HG03378 (cell line): ENCODE data around the gene ELL.

Experiments used
- ATAC-seq: cut with Tn5 transposase; IDR thresholded peaks from one replicate; pipeline ENCODE4 v1.9.1; 2021; ENCODE audit warnings: mild to moderate bottlenecking, moderate library complexity; ENCODE audit not compliant: unreplicated experiment

The ELL gene

DNA sequence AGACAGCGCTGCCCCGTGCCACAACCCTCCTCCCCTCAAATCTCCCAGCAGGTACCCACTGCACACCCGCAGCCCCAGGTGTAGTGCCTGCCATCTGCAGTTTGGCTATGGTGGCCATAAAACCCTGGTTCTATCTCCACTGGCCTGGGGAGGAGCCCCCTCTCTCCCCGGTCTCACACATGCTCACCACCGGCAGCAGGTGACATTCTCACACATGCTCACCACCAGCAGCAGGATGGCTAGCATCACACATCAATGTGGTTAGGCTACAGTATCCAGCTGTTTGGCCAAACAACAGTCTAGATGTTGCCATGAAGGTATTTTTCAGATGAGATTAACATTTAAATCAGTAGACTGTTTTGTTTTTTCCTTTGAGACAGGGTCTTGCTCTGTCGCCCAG lies 31.1 kb downstream of the ELL start:
- ATAC-seq = no peak

DNA sequence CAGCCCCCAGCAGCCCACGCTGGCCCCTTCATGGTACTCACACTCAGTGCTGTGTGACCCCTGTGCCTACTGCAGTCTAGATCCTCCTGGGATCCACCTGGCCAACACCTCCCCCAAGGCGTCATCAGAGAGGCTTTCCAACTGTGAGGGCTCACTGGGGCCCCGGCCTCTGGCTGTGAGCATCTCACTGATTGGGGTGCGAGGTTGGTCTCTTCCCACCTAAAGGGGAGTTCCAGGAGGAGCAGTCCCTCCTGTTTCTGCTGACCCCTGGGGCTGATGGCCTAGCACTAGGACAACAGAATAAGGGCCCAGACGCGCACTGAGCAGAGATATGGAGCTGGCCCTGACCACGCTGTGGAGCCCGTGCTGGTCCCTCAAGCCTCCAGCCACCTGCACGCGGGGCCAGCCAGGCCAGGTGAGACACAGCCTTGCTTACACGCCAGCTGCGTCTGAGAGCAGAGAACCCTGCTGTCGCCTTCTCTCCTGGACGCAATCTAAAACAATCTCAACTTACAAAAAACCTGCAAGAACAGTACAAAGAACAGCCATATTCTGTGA lies 32.2 kb downstream of the ELL start:
- no peak for ATAC-seq

DNA sequence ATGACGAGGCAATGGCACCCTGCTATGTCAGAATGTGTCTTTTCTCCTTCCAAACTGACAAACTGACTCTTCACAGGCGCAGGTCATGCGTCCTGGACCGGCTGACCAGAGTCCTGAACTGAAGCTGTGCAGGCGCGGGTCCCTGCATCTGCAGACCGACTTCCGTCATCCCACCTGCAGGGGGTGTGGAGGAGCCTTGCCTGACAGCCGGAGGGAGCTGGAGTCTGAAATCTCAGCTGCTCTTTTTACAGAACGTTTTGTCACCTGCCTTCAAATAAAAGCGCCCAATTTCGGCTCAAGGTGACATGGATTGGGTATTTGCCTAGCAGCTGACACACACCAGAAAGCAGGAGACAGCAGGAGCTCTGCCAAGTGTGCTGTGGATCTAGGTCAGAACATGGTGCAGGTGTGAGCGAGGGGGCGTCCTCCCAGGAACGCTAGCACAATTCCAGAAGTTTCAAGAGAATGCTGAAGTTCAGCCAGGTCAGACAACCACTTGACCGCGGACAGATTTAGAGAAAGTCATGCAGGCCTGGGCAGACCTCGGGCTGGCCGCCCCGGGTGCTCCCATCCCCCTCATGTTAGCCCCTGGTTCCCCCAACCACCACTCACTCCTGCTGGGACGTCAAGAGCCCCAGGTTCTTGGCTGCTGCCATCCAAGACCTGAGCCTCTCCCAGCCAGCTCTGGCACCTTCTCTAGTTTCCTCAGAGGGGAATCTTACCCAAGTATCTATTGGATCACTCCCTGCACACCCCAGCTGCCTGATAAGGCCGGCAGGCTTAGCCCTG lies 32.8 kb downstream of the ELL start:
- ATAC-seq = no peak

DNA sequence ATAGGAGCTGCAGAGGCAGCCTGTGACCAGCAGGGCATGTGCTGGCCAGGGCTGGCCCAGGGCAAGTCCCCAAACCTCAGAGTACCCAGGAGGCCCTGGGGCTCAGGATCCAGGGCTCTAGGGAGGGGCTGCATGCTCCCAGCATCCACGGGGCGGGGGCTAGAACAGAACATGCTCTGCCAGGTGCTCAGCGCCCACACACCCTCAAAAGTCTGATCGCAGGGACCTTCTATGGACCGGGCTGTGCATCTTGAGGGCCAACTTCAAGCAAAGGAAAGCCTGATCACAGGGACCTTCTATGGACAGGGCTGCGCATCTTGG lies 33.5 kb downstream of the ELL start:
- ATAC-seq = no peak

DNA sequence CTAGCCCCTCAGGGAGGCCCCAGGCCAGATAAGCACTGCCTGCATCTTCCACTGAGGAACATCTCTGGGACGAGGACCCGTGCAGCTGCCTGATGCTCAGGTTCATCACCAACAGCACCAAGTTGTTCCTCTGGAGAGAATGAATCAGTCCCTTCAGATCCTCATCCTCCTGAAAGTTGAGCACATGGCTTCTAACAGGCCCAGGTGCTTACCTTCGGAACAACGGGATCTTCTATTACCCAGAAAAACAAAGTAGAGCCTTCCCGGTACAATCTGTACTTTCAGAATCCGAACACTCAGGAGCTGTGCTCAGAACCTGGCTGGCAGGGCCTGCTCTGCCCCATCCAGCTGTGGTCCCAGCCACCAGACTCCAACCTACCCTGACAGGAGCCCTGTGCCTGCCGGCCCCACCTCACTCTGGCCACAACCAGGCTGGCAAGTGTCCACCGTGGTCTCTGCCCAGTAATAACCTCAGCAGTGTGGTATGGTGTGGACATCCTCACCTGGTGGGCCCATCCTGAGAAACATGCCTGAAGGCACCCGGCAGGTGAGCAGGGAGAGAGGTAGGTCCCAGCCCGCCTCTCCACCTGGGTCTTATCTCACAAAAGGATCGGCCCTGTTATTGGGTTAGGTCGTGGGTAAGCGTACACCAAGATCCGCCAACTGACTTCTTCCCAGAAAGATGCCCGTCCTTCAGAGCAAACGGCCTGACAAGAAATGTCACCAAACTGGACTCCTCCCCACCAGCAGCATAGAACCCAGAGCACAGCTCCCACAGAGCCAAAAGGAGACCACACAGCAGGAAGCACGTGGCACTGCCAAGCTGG lies 34.1 kb downstream of the ELL start:
- ATAC-seq = no peak

DNA sequence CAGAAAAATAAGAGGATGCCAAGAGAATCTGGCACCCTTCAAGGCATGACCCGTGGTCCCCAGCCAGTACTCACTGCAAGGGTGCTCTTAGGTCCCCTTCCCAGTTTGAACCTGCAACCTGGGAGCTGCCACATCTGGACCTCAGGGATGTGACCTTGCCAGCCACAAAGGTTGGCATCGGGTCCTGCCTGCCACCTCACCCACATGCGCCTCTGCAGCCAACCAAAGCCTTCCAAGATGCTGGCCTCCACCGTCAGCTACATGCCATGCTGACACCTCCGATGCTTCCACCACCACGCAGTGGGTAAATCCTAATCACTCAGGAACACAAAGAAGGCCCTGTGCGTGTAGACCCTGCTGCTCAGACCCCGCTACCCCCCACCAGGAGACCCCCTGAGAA lies 35.1 kb downstream of the ELL start:
- no peak for ATAC-seq

DNA sequence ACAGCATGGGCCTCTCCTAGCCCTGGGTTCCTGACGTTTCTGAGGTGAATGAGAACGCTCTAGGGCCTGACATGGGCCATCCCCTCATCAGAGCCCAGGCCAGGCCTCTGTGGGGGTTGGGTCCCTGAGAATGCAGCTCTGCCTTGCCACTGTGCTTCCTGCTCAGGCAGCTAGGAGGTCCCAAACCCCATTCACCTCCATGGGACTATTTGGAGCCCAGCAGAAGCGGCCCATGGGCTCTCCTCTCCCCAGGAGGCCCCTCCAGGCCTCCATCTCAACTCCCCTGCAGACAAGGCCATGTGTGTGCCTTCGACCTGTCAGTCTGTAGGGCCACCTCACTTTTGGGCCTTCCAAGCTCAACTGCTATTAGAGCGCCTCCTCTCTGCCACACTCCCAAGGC lies 36.9 kb downstream of the ELL start:
- no peak for ATAC-seq

DNA sequence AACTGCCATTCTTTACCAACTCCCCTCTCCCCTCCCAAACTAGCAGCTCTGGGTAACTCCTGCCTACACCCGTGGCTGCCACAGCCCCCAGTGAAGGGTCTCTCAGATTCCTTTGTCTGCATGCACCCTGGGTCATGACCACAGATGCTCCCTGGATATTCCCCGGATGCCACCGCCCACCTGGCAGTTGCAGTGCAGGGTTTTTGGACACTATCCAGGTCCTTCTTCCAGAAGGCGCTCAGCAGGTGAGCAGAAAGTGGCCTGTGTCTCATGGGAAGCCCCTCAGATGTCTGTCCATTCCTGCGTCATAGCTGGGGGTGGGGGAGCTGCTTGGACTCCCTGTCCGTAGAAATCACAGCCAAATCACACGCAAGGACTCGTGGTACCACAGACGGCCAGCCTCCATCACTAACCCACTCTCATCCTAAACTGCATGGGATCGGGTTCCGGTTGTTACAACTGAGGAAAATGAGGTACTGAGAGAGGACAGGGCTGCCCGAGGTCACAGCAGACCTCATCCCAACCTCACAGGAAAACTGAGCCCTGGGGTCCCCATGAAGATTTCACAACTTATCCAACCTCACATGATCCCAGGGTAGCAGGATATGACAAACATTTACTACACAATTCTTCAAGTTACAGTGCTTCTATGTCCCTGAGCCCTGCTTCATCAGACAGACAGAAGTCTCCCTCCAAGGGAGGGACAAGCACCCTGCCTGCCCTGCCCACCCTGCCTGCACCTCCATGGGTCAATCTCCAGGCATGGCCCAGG lies 38.6 kb downstream of the ELL start:
- no peak for ATAC-seq

DNA sequence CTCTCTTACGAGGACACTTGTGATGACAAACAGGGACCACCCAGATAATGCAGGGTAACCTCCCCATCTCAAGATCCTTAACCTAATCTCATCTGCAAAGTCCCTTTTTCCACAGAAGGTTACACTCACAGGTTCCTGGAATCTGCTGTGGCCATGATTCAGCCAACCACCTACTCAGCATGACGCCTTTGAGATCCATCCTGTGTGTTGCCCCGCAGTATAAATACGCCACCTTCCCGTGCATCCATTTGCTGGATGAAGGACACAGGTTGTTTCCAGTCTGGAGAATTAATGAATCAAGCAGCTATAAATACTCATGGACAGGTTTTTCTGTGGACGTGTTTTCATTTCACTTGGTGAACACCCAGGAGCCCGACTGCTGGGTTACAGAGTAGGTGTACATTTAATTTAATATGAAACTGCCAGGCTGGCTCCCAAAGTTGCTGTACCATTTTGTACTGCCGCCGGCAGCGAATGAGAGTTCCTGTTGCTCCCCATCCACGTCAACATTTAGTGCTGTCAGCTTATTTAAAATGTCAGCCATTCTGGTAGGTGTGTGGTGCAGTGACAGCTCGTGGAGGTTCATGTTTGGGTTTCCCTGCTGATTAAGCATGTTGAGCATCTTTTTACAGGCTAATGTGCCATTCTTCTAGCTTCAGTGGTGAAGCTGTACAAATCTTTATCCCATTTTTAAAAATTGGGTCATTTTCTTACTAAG lies 40.2 kb downstream of the ELL start:
- no peak for ATAC-seq

DNA sequence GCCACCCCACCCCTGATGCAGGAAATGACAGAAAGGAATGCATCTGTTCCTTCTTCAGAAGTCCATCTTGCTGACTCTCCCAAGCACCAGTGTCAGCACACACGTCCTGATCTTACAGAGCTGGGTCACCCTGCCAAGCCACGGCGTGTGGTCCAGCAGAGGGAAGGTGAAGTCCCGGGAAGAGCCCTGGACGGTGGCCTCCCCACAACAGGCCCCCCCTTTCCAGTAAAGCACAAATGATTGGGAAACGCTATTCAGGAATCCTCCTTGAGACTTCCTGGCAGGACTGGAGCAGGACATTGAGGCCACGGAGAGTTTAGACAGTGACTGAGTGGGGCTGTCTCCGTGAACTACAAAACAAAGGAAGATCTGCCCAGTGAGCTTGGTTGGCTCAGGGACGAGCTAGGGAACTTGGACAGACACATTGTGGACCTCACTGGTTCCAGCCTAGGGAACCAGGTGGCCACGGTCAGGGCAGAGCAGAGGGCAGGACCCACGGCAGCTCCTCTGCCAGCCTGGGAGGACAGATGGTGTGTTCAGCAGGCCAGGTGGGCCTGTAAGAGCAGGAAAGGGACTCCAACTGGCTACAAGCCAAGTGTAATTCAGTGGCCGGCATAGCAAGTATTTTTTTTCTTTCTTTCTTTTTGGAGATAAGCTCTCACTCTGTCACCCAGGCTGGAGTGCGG lies 41.7 kb downstream of the ELL start:
- ATAC-seq = no peak

DNA sequence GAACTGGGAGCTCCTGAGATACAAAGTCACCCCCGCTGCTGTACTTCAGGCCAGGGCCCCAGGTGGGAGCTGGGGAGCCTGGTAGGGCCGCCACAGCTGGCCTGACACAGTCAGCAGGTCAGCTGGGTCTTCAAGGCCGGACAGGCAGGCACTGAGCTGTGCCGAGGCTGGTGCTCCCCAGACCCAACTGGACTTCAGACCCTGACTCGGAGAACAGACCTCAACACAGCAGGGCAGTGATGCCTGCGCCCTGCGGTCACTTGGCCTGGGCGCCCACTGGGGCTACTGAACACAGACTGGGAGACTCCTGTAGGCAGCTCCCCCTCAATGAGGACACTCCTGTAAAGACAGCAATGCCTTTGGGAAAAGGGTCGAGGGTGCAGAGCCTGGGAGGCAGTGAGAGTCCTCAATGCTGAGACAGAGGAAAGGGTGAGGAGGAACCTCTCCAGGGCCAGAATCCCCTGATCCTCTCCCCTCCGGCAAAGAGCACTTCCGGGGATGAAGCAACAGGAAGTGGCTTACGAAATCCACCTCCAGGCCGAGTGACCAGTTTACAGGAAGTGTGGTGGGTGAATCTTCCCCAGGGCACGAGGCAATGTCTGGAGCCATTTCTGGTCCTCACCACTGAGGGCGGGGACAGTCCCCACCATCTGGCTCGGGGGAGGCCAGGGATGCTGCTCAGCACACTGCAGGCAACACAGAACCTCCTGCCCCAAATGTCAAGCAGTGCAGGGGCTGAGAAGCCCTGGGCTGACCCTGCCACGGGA lies 43.1 kb downstream of the ELL start:
- ATAC-seq = no peak

DNA sequence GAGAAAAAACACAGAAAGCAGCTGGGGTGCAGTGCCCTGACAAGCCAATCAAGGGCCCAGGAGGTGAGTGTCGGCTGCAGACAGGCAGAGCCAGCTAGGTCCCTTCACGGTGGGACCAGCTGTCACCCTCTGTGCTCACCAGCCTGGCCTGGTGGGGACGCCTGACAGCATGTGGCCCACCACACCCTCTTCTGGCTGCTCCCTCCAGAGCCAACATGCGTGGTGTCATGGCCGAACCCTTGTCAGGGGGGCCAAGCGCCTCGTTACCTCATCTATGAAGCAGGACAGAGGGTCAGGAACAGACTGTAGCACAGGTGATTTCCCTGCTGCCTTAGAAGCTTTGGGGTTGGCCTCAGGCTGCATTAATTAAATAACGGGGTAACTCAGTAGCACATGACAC lies 43.9 kb downstream of the ELL start:
- no peak for ATAC-seq

DNA sequence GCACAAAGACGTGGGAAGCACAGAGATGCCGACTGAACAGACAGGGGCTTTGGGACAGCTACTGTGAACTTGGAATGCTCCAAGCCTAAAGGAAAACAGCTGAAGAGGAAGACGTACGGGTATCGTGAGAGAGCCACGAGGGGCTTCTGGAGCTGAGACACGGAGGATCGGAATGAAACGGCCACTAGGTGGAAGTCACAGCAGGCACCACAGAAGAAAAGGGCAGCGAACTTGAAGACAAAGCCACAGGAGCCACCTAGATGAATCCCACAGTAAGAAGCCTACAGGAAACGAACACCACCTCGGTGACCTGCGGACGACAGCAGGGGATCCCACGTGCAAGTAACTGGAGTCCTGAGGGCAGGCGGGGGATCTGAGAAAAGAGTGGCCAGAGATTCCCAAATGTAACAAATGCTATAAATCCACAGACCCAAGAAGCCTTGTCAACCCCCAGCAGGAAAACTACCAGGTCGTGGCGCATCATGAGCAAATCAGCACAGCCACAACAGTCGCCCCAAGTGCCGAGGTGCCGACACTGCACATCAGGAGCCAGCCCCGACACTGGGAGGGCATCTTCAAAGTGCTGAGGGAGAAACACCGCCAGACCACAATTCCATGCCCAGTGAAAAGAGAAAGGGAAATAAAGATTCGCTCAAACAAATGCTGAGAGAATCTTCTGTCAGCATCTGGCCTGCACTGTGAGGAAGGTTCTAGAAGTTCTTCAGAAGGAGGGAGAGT lies 44.7 kb downstream of the ELL start:
- ATAC-seq = no peak

DNA sequence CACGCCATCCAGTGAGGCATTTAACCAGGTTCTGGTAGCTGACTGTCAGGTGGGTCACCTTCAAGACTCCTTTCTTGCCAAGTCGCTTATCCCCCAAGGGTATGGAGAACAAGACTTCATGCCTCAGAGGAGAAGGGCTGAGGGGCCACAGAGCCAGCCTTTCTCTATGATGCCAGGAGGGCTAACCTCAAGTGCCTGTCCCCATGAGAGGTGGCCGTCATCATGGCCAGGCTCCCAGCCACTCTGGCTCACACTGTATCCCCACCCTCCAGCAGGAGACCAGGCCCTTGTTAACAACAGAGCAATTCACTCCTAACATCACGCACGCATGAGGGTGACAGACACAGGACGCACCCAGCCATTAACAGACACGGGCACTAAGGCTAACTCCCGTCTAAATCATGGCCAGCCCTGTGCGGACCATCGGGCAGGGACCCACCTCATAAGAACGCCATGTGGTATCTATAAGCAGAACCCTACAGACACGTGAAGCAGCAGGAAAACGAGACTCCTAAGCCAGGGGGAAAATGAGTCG lies 45.3 kb downstream of the ELL start:
- ATAC-seq = no peak

DNA sequence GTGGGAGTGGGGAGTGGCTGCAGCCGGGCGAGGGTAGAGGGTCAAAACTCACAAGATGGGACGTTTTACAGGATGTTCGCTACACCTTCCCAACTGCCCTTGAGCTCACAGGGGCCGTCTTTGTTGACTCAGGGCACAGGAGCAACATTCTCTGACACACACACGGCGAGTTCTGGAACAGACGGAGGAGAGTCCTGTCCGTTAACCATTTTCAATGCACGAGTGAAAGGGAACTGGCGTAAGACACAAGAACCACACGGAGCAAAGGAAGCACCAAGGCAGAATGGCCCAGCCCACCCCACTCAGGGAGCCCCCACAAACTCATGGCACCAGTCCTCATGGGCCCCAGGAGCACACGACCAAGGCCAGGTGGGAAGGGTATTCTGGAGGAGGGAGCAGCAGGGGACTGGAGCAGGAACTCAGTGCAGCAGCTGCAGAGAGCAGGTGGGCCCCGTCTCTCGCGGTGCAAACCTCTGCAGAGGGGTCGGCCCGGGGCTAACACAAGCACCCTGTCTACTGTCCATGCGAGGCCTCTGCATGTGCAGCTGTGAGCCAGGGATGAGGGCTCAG lies 46.0 kb downstream of the ELL start:
- no peak for ATAC-seq

DNA sequence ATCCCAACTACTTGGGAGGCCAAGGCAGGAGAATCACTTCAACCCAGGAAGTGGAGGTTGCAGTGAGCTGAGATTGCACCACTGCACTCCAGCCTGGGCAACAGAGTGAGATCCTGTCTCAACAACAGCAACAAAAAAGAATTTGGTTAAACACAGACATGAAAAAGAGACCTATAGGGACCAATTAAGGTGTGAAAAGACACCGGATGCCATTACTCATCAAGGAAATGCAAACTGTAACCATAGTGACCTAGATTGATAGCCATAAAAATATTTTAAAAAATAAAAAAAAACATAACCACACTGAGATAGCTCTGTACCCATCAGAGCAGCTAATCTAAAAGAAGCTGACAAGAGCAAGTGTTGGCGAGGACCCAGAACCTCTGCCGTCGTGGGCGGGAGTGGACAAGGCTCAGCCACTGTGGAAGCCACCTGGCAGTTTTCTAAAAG lies 46.8 kb downstream of the ELL start:
- no peak for ATAC-seq

DNA sequence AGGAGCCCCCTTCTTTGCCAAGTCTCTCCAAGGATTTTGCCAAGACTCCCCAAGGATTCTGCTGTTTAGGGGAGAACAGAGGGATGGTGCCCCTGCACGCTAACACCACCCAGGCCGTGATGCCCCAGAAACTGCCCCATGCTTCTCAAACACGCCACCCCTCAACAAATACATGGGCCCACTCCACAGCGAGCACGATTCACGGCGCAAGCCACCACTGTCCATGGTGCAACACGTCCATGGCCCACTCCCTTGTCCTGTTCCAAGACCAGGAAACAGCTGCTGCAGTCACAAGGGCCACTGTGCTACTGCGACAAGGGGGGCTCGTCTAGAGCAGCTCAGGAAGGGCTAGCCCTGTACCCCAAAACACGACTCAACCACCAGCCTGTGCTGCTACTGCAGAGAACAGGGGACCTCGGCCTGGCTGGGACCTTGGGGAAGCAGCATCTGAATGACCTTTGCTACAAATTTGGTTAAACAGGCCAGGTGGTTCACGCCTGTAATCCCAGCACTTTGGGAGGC lies 47.4 kb downstream of the ELL start:
- ATAC-seq = no peak

DNA sequence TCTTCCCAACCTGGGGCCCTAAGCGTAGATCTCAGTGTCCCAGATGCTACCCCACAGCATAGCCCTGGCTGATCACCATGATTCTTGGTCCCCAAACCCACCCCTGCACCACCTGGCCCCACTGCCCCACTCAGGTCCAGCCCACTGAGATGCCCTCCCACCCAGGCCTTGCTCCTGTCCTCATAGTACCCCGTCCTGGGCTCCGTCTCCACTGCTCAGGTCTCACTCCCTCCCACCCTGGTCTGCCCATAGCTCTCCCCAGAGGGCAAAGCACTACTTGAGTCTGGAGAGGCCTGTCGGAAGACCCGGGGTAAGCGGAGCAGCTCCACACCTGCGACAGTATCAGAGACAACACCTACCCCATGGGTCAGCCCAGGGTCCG lies 48.2 kb downstream of the ELL start:
- ATAC-seq = no peak
